Activated gamma-delta T cell (primary cell): ENCODE data around the gene HSD17B8.

Experiments
- DNase-seq: peaks from one replicate; lab custom pipeline; 2025; lab: John Stamatoyannopoulos, UW

HSD17B8 gene

GRCh38 chr6:33171016-33171879, 33.2 kb upstream of the HSD17B8 start:
- DNase-seq = no peak

- DNase-seq = no peak
These were observed 32.4 kb upstream of the HSD17B8 start for GRCh38 chr6:33171880-33172687.

- DNase-seq = no peak
These were observed 31.5 kb upstream of the HSD17B8 start for GRCh38 chr6:33172688-33173534.

- DNase-seq = no peak
These were observed 30.8 kb upstream of the HSD17B8 start for GRCh38 chr6:33173535-33174180.

GRCh38 chr6:33174784-33175183, 29.7 kb upstream of the HSD17B8 start:
- DNase-seq = no peak

- DNase-seq = no peak
These were observed 28.9 kb upstream of the HSD17B8 start for GRCh38 chr6:33175436-33176069.

GRCh38 chr6:33176906-33177305, 27.5 kb upstream of the HSD17B8 start:
- DNase-seq = no peak

GRCh38 chr6:33177552-33178446, 26.7 kb upstream of the HSD17B8 start:
- no peak for DNase-seq

GRCh38 chr6:33178755-33179475, 25.5 kb upstream of the HSD17B8 start:
- DNase-seq = no peak

- DNase-seq = no peak
These were observed 23.3 kb upstream of the HSD17B8 start for GRCh38 chr6:33181141-33181540.

GRCh38 chr6:33183071-33183683, 21.3 kb upstream of the HSD17B8 start:
- DNase-seq = no peak

- no peak for DNase-seq
These were observed 19.3 kb upstream of the HSD17B8 start for GRCh38 chr6:33185190-33185589.

GRCh38 chr6:33185654-33186187, 18.7 kb upstream of the HSD17B8 start:
- no peak for DNase-seq

GRCh38 chr6:33187809-33188208, 16.6 kb upstream of the HSD17B8 start:
- DNase-seq = no peak

GRCh38 chr6:33189164-33189563, 15.3 kb upstream of the HSD17B8 start:
- no peak for DNase-seq

- no peak for DNase-seq
These were observed 14.6 kb upstream of the HSD17B8 start for GRCh38 chr6:33189625-33190448.

- no peak for DNase-seq
These were observed 13.8 kb upstream of the HSD17B8 start for GRCh38 chr6:33190504-33191107.
